Esophagus muscularis mucosa (tissue), 4 donors: Measurements from ENCODE around the gene PFN1. TPM values are rescaled to one million over a fixed set of nuclear protein-coding genes. Genes with fewer than 3 reads are reported as not detected.

ENCODE experiments used
- DNase-seq: peaks from one replicate; pipeline ENCODE4 v3.0.0-alpha.2; 2017; ENCODE audit errors: extremely low spot score
- H3K27ac ChIP-seq, 4 donors: fragments of 200-600 bp; sonication (generic); replicated peaks in 1 of 4; 1 replicate in 3 of 4; 2 replicates in 1 of 4; pipeline ENCODE4 v1.5.1; 2016 to 2019; ENCODE audit warnings: mild to moderate bottlenecking in 1 of 4
- H3K27me3 ChIP-seq, 4 donors: fragments of 200-600 bp; sonication (generic); one replicate each; pipeline versions ENCODE4 v1.5.1 to v1.6.0; 2016 to 2019
- H3K36me3 ChIP-seq, 4 donors: fragments of 200-600 bp; sonication (generic); one replicate each; pipeline ENCODE4 v1.5.1; 2016 to 2019
- H3K4me1 ChIP-seq, 4 donors: fragments of 200-600 bp; sonication (generic); one replicate each; pipeline ENCODE4 v1.5.1; 2016 to 2019
- H3K4me3 ChIP-seq, 4 donors: fragments of 200-600 bp; sonication (generic); 1 replicate in 2 of 4; 2 replicates in 2 of 4; pipeline ENCODE4 v1.5.1; 2016 to 2019; ENCODE audit warnings: mild to moderate bottlenecking in 4 of 4, moderate library complexity in 1 of 4
- H3K9me3 ChIP-seq, 4 donors: fragments of 200-600 bp; sonication (generic); 1 replicate in 3 of 4; 2 replicates in 1 of 4; pipeline ENCODE4 v1.5.1; 2016 to 2019
- CTCF ChIP-seq, 3 experiments: fragments of 200-600 bp in 2 of 3; fragments of 450-650 bp in 1 of 3; sonication (generic) in 2 of 3; IDR thresholded peaks; one replicate each; pipeline ENCODE4 v1.5.1; 2017 to 2019; ENCODE audit warnings: antibody characterized with exemption in 3 of 3, mild to moderate bottlenecking in 2 of 3, moderate library complexity in 1 of 3
- EP300 ChIP-seq: sonication (generic); formaldehyde crosslinking; IDR thresholded peaks from one replicate; pipeline ENCODE4 v1.6.1; 2017; ENCODE audit warnings: antibody characterized with exemption
- POLR2A ChIP-seq: fragments of 450-650 bp; IDR thresholded peaks from one replicate; pipeline ENCODE4 v1.6.1; 2017; ENCODE audit warnings: antibody characterized with exemption, moderate library complexity, mild to moderate bottlenecking, low read depth
- POLR2AphosphoS5 ChIP-seq, 2 donors: sonication (generic); formaldehyde crosslinking; IDR thresholded peaks; one replicate each; pipeline ENCODE4 v1.6.1; 2017; ENCODE audit warnings: antibody characterized with exemption in 2 of 2
- WGBS: methylation state at CpG from one replicate; pipeline ENCODE4 v1.1.5; 2018; 5-methylcytosine and 5-hydroxymethylcytosine counted together
- intact Hi-C: fragments of 100-400 bp; cut with DNase I; formaldehyde crosslinking; loops from one replicate; pipeline ENCODE4 v1.15.1; 2023
- total RNA-seq, 4 donors: library from RNA; depleted of rRNA; stranded (reverse); fragments of >200 nt; gene quantifications; one replicate each; pipeline versions ENCODE4 v1.1.0 to v1.2.1, GENCODE V29; 2016

The PFN1 gene
- total RNA-seq, 4 donors from 2014 or later = 1,019 to 1,635 (median 1,341) TPM

- H3K36me3 ChIP-seq = peaks cover 0 to 35% (median 19%) of the 10 kb centered on the region in 4 donors
- no peak for TF ChIP-seq CTCF (IDR thresholded peaks at IDR 0.05)
- no peaks in the 10 kb centered on the region for H3K27me3 ChIP-seq
- H3K27ac ChIP-seq = peak overlapping the region; percentile 91 to 97 (median 95)
- H3K9me3 ChIP-seq = no peaks in the 10 kb centered on the region
- WGBS = 94% methylated on average over 15 of the region's 15 CpGs
- DNase-seq = no peak
- intact Hi-C loops = no loop called here
- H3K4me3 ChIP-seq = peak overlapping the region in 1 of 4 donors; percentile 78
- H3K4me1 ChIP-seq = peaks cover 32 to 49% (median 41%) of the 10 kb centered on the region in 4 donors
Measured at GRCh38 chr17:4965311-4965986, 17.1 kb upstream of the PFN1 start.

- no peaks in the 10 kb centered on the region for H3K9me3 ChIP-seq
- no peak for DNase-seq
- intact Hi-C loops = no loop called here
- no peak for TF ChIP-seq POLR2A
- no peak for TF ChIP-seq CTCF (IDR thresholded peaks at IDR 0.05)
- TF ChIP-seq EP300 = no peak
- WGBS = 77% methylated on average over 9 of the region's 9 CpGs
- H3K27ac ChIP-seq = no peak overlapping the region
- H3K4me3 ChIP-seq = no peak overlapping the region
- peaks cover 2 to 9% (median 4%) of the 10 kb centered on the region in 4 donors for H3K4me1 ChIP-seq
- peaks cover 15 to 45% (median 37%) of the 10 kb centered on the region in 4 donors for H3K36me3 ChIP-seq
- no peaks in the 10 kb centered on the region for H3K27me3 ChIP-seq
Measured at GRCh38 chr17:4960279-4960922, 12.1 kb upstream of the PFN1 start.

- DNase-seq = no peak
- WGBS = 84% methylated on average over 18 of the region's 18 CpGs
- Histone ChIP-seq H3K36me3 (peaks cover 15 to 45% (median 37%) of the 10 kb centered on the region in 4 donors), H3K27ac (no peak overlapping the region), H3K27me3 (no peaks in the 10 kb centered on the region), H3K9me3 (no peaks in the 10 kb centered on the region), H3K4me3 (no peak overlapping the region), H3K4me1 (no peaks in the 10 kb centered on the region)
- TF ChIP-seq POLR2A (no peak), CTCF (IDR thresholded peaks at IDR 0.05) (no peak), POLR2AphosphoS5 (IDR thresholded peaks at IDR 0.05) (no peak), EP300 (no peak)
- intact Hi-C loops = no loop called here
Measured at GRCh38 chr17:4959261-4959965, 11.1 kb upstream of the PFN1 start.

- intact Hi-C loops = no loop called here
Measured at GRCh38 chr17:4958102-4958501, 9.8 kb upstream of the PFN1 start.

More at GRCh38 chr17:4958102-4958501, 9.8 kb upstream of the PFN1 start:
- Histone ChIP-seq H3K4me3 (no peak overlapping the region), H3K9me3 (no peaks in the 10 kb centered on the region), H3K4me1 (no peaks in the 10 kb centered on the region), H3K36me3 (peaks cover 15 to 45% (median 37%) of the 10 kb centered on the region in 4 donors), H3K27me3 (no peaks in the 10 kb centered on the region), H3K27ac (no peak overlapping the region)
- no peak for TF ChIP-seq POLR2A
- TF ChIP-seq POLR2AphosphoS5 (IDR thresholded peaks at IDR 0.05) = no peak
- no peak for TF ChIP-seq EP300
- TF ChIP-seq CTCF (IDR thresholded peaks at IDR 0.05) = no peak
- 57% methylated on average over 3 of the region's 3 CpGs for WGBS
- no peak for DNase-seq
